HEK293 (cell line): Measurements from ENCODE around the gene LY6G5C.

Source experiments
- GLI4 ChIP-seq: fragments of 450-650 bp; formaldehyde crosslinking; IDR thresholded peaks from 2 replicates; pipeline ENCODE4 v1.5.1; 2016; ENCODE audit warnings: missing biosample characterization, missing genetic modification characterization
- YY1 ChIP-seq: fragments of 450-650 bp; formaldehyde crosslinking; IDR thresholded peaks from 2 replicates; pipeline ENCODE4 v1.5.1; 2018; ENCODE audit warnings: missing biosample characterization, missing genetic modification characterization
- ZNF707 ChIP-seq: fragments of 450-650 bp; formaldehyde crosslinking; IDR thresholded peaks from 2 replicates; pipeline ENCODE4 v1.5.1; 2016; ENCODE audit warnings: missing biosample characterization, missing genetic modification characterization
- ZNF837 ChIP-seq: fragments of 450-650 bp; formaldehyde crosslinking; IDR thresholded peaks from 2 replicates; pipeline ENCODE4 v1.5.1; 2016; ENCODE audit warnings: missing biosample characterization, missing genetic modification characterization
- TF ChIP-seq, protein P1 (sequence below): fragments of 450-650 bp; formaldehyde crosslinking; IDR thresholded peaks from 2 replicates; pipeline ENCODE4 v1.5.1; 2016; ENCODE audit warnings: missing biosample characterization, missing genetic modification characterization
- TF ChIP-seq, protein P2 (sequence below): fragments of 450-650 bp; formaldehyde crosslinking; IDR thresholded peaks from 2 replicates; pipeline ENCODE4 v1.5.1; 2016; ENCODE audit warnings: missing biosample characterization, missing genetic modification characterization
- TF ChIP-seq, protein P3 (sequence below): fragments of 450-650 bp; formaldehyde crosslinking; IDR thresholded peaks from 2 replicates; pipeline ENCODE4 v1.5.1; 2017; ENCODE audit warnings: missing biosample characterization, missing genetic modification characterization
- TF ChIP-seq, protein P4 (sequence below): fragments of 450-650 bp; formaldehyde crosslinking; IDR thresholded peaks from 2 replicates; pipeline ENCODE4 v1.5.1; 2016; ENCODE audit warnings: missing biosample characterization, missing genetic modification characterization
- TF ChIP-seq, protein P5 (sequence below): fragments of 450-650 bp; formaldehyde crosslinking; IDR thresholded peaks from 2 replicates; pipeline ENCODE4 v1.5.1; 2016; ENCODE audit warnings: missing biosample characterization, missing genetic modification characterization
- TF ChIP-seq, protein P6 (sequence below): IDR thresholded peaks from 2 replicates; pipeline ENCODE4 v1.6.1; 2011; ENCODE audit warnings: mild to moderate bottlenecking, low read depth, low read length, borderline replicate concordance

DNA sequence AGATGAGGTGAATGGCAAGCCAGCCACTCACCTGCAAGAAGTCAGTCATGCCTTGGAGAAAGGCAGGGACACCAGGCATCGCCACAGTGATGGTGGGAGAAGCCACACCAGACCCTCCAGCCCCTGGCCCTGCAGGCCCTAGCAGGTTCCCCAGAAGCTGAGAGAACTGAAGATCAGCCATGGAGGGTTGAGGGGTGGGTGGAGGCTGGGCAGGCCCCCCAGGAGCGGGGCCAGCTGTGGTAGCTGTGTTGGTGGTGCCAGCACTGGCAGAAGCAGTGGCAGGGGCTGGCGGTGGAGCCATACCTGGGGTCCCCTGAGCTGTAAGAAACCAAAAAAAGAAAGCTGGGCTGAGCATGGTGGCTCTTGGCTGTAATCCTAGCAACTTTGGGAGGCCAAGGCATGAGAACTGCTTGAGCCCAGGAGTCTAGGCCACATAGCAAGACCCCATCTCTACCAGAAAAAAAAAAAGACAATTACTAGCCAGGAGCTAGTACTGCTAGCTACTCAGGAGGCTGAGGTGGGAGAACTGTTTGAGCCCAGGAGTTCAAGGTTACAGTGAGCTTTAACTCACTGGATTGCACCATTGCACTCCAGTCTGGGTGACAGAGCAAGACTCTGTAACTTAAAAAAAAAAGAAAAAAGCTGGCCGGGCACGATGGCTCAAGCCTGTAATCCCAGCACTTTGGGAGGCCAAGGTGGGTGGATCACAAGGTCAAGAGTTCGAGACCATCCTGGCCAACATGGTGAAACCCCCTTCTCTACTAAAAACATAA lies 37.9 kb downstream of the LY6G5C start:
- TF ChIP-seq GLI4 (tag by site-specific recombination) (no peak), YY1 (no peak), ZNF837 (no peak), ZNF707 (tag by site-specific recombination) (no peak)
- TF ChIP-seq, protein P1, sequence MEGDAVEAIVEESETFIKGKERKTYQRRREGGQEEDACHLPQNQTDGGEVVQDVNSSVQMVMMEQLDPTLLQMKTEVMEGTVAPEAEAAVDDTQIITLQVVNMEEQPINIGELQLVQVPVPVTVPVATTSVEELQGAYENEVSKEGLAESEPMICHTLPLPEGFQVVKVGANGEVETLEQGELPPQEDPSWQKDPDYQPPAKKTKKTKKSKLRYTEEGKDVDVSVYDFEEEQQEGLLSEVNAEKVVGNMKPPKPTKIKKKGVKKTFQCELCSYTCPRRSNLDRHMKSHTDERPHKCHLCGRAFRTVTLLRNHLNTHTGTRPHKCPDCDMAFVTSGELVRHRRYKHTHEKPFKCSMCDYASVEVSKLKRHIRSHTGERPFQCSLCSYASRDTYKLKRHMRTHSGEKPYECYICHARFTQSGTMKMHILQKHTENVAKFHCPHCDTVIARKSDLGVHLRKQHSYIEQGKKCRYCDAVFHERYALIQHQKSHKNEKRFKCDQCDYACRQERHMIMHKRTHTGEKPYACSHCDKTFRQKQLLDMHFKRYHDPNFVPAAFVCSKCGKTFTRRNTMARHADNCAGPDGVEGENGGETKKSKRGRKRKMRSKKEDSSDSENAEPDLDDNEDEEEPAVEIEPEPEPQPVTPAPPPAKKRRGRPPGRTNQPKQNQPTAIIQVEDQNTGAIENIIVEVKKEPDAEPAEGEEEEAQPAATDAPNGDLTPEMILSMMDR: no peak
- TF ChIP-seq, protein P2, sequence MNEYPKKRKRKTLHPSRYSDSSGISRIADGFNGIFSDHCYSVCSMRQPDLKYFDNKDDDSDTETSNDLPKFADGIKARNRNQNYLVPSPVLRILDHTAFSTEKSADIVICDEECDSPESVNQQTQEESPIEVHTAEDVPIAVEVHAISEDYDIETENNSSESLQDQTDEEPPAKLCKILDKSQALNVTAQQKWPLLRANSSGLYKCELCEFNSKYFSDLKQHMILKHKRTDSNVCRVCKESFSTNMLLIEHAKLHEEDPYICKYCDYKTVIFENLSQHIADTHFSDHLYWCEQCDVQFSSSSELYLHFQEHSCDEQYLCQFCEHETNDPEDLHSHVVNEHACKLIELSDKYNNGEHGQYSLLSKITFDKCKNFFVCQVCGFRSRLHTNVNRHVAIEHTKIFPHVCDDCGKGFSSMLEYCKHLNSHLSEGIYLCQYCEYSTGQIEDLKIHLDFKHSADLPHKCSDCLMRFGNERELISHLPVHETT (tag by site-specific recombination): no peak
- TF ChIP-seq, protein P3, sequence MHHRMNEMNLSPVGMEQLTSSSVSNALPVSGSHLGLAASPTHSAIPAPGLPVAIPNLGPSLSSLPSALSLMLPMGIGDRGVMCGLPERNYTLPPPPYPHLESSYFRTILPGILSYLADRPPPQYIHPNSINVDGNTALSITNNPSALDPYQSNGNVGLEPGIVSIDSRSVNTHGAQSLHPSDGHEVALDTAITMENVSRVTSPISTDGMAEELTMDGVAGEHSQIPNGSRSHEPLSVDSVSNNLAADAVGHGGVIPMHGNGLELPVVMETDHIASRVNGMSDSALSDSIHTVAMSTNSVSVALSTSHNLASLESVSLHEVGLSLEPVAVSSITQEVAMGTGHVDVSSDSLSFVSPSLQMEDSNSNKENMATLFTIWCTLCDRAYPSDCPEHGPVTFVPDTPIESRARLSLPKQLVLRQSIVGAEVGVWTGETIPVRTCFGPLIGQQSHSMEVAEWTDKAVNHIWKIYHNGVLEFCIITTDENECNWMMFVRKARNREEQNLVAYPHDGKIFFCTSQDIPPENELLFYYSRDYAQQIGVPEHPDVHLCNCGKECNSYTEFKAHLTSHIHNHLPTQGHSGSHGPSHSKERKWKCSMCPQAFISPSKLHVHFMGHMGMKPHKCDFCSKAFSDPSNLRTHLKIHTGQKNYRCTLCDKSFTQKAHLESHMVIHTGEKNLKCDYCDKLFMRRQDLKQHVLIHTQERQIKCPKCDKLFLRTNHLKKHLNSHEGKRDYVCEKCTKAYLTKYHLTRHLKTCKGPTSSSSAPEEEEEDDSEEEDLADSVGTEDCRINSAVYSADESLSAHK (tag by site-specific recombination): no peak
- TF ChIP-seq, protein P4, sequence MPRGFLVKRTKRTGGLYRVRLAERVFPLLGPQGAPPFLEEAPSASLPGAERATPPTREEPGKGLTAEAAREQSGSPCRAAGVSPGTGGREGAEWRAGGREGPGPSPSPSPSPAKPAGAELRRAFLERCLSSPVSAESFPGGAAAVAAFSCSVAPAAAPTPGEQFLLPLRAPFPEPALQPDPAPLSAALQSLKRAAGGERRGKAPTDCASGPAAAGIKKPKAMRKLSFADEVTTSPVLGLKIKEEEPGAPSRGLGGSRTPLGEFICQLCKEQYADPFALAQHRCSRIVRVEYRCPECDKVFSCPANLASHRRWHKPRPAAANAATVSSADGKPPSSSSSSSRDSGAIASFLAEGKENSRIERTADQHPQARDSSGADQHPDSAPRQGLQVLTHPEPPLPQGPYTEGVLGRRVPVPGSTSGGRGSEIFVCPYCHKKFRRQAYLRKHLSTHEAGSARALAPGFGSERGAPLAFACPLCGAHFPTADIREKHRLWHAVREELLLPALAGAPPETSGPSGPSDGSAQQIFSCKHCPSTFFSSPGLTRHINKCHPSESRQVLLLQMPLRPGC (tag by site-specific recombination): no peak
- TF ChIP-seq, protein P5, sequence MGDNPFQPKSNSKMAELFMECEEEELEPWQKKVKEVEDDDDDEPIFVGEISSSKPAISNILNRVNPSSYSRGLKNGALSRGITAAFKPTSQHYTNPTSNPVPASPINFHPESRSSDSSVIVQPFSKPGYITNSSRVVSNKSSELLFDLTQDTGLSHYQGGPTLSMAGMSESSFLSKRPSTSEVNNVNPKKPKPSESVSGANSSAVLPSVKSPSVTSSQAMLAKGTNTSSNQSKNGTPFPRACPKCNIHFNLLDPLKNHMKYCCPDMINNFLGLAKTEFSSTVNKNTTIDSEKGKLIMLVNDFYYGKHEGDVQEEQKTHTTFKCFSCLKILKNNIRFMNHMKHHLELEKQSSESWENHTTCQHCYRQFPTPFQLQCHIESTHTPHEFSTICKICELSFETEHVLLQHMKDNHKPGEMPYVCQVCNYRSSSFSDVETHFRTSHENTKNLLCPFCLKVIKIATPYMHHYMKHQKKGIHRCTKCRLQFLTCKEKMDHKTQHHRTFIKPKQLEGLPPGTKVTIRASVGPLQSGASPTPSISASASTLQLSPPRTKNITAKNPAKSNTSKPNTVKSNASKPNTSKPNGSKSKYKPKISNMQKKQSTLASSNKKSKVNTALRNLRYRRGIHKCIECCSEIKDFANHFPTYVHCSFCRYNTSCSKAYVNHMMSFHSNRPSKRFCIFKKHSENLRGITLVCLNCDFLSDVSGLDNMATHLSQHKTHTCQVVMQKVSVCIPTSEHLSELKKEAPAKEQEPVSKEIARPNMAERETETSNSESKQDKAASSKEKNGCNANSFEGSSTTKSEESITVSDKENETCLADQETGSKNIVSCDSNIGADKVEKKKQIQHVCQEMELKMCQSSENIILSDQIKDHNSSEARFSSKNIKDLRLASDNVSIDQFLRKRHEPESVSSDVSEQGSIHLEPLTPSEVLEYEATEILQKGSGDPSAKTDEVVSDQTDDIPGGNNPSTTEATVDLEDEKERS (tag by site-specific recombination): no peak
- TF ChIP-seq, protein P6, sequence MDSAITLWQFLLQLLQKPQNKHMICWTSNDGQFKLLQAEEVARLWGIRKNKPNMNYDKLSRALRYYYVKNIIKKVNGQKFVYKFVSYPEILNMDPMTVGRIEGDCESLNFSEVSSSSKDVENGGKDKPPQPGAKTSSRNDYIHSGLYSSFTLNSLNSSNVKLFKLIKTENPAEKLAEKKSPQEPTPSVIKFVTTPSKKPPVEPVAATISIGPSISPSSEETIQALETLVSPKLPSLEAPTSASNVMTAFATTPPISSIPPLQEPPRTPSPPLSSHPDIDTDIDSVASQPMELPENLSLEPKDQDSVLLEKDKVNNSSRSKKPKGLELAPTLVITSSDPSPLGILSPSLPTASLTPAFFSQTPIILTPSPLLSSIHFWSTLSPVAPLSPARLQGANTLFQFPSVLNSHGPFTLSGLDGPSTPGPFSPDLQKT: no peak
